Measurements from ENCODE around the gene DNHD1.

DNA sequence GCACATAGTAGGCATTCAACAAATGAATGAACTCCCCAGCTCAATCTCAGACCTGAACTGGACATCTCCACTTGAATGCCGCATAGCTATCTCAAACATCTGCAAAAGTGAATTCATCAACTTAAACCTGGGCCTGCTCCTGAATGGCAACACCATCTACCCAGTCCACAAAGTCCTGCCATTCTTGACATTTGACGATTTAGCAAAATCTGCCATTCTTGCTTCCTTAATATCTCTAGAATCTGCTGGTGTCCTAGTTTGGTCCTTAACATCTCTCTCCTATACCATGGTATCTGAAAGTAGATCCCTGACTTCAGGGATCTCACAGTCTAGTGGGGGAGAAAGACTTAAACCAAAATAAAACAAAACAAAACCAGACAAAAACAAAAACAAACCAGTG, 43.9 kb upstream of the DNHD1 start:
- TF ChIP-seq CTCF (conservative IDR thresholded peaks at IDR 0.05; ENCODE audit: low read length) (no peak), EZH2phosphoT487 (IDR thresholded peaks at IDR 0.05; ENCODE audit: borderline replicate concordance) (no peak)

All from Loucy (cell line).